ENCODE measurements around the gene SNX5.

The SNX5 gene

DNA sequence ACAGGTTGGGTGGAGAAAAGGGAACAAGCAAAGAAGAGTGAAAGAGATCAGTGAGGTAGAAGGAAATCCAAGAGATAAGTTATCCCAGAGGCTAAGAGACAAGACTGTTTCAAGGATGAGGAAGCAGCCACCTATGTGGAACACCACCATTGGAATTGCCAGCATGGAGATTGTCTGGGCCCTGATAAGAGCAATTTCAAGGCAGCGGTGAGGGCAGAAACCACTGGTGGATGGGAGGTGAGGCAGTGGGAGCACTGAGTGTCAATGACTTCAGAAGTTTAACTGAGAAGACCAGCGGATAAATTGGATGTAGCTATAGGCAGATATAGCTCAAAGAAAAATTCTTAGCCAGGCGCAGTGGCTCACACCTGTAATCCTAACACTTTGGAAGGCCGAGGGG lies 56.7 kb downstream of the SNX5 start:
- no peak for DNase-seq

- no peak for DNase-seq
Observed at GRCh38 chr20:17910828-17911294, 57.7 kb downstream of the SNX5 start.

DNA sequence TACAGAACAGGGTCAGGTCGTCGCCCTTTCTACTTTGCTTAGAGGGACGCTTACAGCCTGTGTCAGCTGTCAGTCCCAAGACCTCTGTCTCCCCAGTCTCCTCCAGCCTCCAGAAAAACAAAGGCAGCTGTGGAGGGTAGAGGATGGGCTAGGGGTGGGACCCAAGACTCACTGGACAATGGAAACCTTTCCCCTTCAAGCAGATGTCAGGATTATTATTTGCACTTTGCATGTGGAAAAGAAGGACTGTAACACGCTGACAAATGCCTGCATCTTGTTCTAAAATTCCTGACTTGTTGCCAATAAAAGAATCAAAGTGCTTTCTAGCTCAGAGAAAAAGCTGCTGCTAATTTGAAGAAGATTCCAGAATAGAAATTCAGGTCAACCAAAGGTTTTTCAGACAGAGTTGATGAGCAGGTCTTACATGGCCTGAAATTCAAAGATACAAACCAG lies 58.7 kb downstream of the SNX5 start:
- DNase-seq = no peak

DNA sequence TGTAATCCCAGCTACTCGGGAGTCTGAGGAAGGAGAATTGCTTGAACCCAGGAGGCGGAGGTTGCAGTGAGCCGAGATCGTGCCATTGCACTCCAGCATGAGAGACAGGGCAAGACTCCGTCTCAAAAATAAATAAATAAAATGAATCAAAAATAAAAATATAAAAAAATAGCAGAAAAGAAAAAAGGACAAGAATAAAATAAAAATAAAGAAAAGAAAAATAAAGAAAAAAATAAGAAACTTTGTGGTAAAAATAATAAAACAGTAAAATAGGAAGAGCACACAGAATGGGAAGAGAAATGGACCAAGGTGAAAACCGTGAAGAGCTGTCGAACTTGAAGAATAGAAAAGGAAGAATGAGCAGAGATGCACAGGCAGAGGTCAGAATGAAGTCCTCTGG lies 63.0 kb downstream of the SNX5 start:
- no peak for DNase-seq

DNA sequence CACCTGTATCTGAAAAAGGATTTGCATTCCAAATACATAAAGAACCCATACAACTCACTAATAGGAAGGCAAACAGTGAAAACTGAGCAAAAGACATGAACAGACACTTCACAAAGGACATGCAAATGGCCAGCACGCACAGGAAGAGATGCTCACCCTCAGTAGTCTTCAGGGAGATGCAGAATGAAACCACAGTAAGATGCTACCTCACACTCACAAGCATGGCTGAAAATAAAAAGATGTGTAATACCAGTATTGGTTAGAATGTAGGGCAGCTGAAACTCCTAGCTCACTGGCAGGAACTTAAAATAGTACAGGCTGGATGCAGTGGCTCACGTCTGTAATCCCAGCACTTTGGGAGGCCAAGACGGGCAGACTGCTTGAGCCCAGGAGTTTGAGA lies 64.6 kb downstream of the SNX5 start:
- no peak for DNase-seq

GRCh38 chr20:17902531-17903083 lies 66.0 kb downstream of the SNX5 start:
- DNase-seq = no peak

GRCh38 chr20:17901971-17902370 lies 66.6 kb downstream of the SNX5 start:
- DNase-seq = no peak

- DNase-seq = peak; percentile 12
Observed at GRCh38 chr20:17898548-17898994, 70.0 kb downstream of the SNX5 start.

DNA sequence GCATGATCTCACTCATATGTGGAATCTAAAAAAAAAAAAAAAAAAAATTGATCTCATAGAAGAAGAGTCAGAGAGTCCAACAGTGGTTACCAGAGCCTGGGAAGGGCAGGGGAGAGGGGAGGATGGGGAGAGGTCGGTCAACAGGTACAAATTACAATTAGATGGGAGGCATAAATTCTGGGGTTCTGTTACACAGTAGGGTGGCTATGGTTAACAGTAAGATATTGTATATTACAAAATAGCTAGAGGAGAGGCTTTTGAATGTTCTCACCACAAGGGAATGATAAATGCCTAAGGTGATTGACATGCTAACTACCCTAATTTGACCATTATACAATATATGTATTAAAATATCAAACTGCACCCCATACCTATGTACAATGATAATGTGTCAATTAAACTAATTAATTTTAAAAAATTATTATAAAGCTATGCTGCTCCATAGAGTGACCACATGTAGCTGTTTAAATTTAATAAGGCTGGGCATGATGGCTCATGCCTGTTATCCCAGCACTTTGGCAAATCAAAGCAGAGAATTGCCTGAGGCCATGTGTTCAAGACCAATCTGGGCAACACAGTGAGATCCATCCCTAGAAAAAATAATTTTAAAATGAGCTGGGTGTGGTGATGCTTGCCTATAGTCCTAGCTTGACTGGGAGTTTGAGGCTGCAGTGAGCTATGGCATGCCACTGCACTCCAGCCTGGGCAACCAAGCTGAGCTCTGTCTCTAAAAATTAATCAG lies 70.9 kb downstream of the SNX5 start:
- no peak for DNase-seq

DNA sequence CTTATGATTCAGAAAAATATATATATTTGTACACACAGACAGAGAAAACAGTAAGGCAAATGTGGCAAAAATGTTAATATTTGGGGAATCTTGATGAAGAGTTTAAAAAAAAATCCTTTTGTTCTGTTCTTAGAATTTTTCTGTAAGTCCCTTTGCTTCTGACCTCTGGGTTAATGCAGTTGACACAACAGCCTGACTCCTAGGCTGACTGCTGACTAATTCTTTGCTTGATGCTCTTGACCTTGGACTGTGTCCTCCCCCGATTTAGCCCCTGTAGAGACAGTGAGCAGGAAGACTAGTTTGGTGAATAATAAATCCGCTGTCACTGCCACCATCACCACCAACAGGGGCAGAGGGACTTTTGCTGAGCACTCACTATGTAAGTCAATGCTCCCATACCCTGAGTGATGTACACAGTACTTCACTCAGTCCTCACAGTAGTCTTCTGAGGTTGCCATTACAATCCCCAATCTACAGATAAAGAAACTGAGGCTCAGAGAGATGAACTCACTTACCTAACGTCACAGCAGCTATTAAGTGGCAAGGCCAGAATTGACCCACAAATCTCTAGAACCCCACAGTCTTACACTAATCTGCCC lies 71.7 kb downstream of the SNX5 start:
- DNase-seq = no peak

DNA sequence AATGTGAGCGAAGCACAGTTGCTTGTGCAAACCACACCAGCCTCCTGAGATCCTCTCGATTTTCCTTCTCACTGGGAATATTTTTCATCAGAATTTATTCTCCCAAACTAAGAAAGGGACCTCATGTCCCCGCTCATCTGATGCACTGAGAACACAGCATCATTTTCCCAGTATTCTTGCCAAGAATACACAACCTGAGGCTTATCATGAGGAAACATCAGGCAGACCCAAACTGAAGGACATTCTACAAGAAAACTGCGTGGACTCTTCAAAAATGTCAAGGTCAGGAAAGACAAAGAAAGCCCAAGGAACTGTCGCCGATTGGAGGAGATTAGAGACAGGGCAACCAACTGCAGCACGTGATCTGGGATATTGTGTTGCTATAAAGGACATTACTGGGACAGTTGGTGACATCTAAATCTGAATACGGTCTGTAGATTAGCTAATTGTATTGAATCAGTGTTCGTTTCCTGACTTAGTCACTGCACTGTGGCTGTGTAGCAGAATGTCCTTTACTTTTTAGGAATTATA lies 72.3 kb downstream of the SNX5 start:
- no peak for DNase-seq

- no peak for DNase-seq
Observed at GRCh38 chr20:17895641-17896171, 72.9 kb downstream of the SNX5 start.

GRCh38 chr20:17893445-17893844 lies 75.1 kb downstream of the SNX5 start:
- DNase-seq = no peak

DNA sequence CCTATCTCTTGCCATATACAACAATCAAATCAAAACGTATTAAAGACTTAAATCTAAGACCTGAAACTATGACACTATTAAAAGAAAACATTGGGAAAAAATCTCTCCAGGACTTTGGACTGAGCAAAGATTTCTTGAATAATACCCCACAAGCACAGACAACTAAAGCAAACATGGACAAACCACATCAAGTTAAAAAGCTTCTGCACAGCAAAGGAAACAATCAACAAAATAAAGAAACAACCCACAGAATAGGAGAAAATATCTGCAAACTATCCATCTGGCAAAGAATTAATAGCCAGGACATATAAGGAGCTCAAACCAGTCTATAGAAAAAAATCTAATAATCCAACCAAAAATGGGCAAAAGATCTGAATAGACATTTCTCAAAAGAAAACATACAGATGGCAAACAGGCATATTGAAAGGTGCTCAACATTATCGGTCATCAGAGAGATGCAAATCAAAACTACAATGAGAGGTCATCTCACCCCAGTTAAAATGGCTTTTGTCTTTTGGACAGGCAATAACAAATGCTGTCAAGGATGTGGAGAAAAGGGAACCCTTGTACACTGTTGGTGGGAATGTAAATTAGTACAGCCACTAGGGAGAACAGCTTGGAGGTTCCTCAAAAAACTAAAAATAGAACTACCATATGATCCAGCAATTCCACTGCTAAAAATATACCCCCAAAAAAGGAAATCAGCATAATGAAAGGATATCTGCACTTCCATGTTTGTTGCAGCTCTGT lies 76.2 kb downstream of the SNX5 start:
- DNase-seq = no peak

All from NCI-H446 treated with DMSO at 0.1 percent for 48 hours (cell line).